GM21723 (cell line): ENCODE data around the gene RTN4RL2.

ENCODE experiments used
- ATAC-seq: cut with Tn5 transposase; IDR thresholded peaks from one replicate; pipeline ENCODE4 v1.9.1; 2021; ENCODE audit warnings: mild to moderate bottlenecking, moderate library complexity; ENCODE audit not compliant: unreplicated experiment

The RTN4RL2 gene

GRCh38 chr11:57516061-57516443, 55.7 kb downstream of the RTN4RL2 start:
- peak; percentile 2 for ATAC-seq

DNA sequence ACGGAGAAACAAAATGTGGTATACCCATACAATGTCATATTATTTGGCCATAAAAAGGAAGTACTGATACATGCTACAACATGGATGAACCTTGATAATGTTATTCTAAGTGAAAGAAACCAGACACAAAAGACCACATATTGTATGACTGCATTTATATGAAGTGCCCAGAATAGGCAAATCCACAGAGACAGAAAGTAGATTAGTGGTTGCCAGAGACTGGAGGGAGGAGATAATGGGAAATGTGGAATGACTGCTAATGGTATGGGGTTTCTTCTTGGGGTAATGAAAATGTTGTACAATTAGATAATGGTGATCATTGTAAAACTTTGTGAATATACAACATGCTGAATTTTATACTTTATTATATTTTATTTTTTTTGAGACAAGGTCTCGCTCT, 60.8 kb downstream of the RTN4RL2 start:
- no peak for ATAC-seq

DNA sequence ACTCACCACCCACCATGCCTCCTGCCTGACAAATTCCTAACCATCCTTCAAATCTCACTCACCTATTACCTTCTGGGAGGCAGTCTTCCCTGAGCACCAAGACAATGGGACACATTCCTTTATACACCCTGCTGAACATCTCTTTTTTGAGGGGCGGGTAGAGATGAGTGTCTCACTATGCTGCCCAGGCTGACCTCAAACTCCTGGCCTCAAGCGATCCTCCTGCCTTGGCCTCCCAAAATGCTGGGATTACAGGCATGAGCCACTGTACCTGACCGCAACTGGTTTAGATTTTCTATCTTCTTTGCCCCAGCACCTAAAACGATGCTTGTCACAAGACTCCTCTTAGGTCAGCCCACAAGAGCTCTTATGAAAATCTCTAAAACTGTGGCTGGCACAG, 63.1 kb downstream of the RTN4RL2 start:
- no peak for ATAC-seq
